ENCODE measurements around the gene PHTF1.

The PHTF1 gene

DNA sequence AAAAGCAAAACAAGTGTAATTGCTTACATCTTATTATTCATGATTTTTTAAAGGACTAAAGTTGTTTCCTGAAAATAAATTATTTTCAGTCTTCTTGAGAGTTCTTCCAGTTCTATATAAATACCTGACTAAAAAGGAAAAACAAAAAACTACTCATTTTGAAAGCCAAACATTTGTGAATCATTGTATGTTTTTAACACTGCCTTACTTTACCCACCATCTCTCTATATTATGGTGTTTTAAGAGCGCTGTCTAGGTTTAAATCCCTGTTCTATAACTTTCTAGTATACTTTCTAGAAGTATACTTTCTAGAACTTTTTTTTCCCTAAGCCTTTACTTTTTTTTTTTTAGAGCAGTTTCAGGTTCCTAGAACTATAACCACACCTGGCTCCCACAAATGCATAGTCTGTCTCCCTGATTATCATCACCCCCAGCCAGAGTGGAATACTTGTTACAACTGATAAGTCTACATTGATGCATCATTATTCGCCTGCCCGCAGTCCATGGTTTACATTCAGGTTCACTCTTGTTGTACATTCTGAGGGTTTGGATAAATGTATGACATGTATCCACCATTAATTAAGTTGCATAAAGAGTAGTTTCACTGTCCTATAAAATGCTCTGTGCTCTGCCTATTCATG, 43.2 kb upstream of the PHTF1 start:
- TF ChIP-seq ARNTL (CRISPR knock-in tag; IDR thresholded peaks at IDR 0.05; ENCODE audit: borderline replicate concordance, low read depth), result no peak
- TF ChIP-seq GLIS3 (CRISPR knock-in tag; IDR thresholded peaks at IDR 0.05), result no peak
- TF ChIP-seq ZNF70 (CRISPR knock-in tag; IDR thresholded peaks at IDR 0.05), result no peak
- TF ChIP-seq ZNF565 (CRISPR knock-in tag; conservative IDR thresholded peaks at IDR 0.05; ENCODE audit: low read depth), result no peak
- no peak for TF ChIP-seq SNAI2 (CRISPR knock-in tag; IDR thresholded peaks at IDR 0.05)
- no peak for TF ChIP-seq TSHZ2 (CRISPR knock-in tag; IDR thresholded peaks at IDR 0.05)
- TF ChIP-seq RARB (CRISPR knock-in tag; IDR thresholded peaks at IDR 0.05), result no peak
- no peak for TF ChIP-seq BACH2 (CRISPR knock-in tag; IDR thresholded peaks at IDR 0.05; ENCODE audit: borderline replicate concordance)
- ATAC-seq, result no peak

DNA sequence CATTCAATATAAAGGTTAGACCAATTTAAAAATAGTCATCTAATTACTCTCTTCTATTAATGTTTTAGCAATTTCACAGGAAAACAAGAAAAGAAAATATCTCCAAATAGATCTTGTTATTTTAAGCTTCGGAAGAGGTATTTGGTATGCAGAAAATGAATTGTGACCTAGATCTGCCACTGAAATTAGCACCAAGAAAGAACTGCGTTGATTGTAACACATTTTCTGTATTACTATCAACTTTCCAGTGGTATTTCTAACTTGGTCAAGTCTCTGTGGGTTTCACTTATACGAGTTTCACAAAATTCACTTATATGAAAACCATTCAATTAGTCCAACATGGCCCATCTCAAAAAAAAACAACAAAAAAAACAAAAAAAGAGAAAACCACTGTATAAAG, 41.2 kb upstream of the PHTF1 start:
- no peak for ATAC-seq
- no peak for TF ChIP-seq ESRRG (CRISPR knock-in tag; IDR thresholded peaks at IDR 0.05)
- TF ChIP-seq ZNF8 (CRISPR knock-in tag; IDR thresholded peaks at IDR 0.05), result no peak
- no peak for TF ChIP-seq TOX (CRISPR knock-in tag; IDR thresholded peaks at IDR 0.05; ENCODE audit: borderline replicate concordance)
- TF ChIP-seq ARNTL (CRISPR knock-in tag; IDR thresholded peaks at IDR 0.05; ENCODE audit: borderline replicate concordance, low read depth), result no peak
- TF ChIP-seq, protein P1, sequence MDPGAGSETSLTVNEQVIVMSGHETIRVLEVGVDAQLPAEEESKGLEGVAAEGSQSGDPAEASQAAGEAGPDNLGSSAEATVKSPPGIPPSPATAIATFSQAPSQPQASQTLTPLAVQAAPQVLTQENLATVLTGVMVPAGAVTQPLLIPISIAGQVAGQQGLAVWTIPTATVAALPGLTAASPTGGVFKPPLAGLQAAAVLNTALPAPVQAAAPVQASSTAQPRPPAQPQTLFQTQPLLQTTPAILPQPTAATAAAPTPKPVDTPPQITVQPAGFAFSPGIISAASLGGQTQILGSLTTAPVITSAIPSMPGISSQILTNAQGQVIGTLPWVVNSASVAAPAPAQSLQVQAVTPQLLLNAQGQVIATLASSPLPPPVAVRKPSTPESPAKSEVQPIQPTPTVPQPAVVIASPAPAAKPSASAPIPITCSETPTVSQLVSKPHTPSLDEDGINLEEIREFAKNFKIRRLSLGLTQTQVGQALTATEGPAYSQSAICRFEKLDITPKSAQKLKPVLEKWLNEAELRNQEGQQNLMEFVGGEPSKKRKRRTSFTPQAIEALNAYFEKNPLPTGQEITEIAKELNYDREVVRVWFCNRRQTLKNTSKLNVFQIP (CRISPR knock-in tag; IDR thresholded peaks at IDR 0.05; ENCODE audit: borderline replicate concordance, low read depth), result no peak
- TF ChIP-seq ZFP3 (CRISPR knock-in tag; IDR thresholded peaks at IDR 0.05), result no peak
- TF ChIP-seq CSRNP3 (CRISPR knock-in tag; IDR thresholded peaks at IDR 0.05), result no peak
- TF ChIP-seq PATZ1 (CRISPR knock-in tag; IDR thresholded peaks at IDR 0.05; ENCODE audit: borderline replicate concordance), result no peak

GRCh38 chr1:113797472-113797871, 38.2 kb upstream of the PHTF1 start:
- no peak for ATAC-seq
- no peak for TF ChIP-seq RARB (CRISPR knock-in tag; IDR thresholded peaks at IDR 0.05)
- TF ChIP-seq TSHZ2 (CRISPR knock-in tag; IDR thresholded peaks at IDR 0.05), result no peak
- no peak for TF ChIP-seq PATZ1 (CRISPR knock-in tag; IDR thresholded peaks at IDR 0.05; ENCODE audit: borderline replicate concordance)
- no peak for TF ChIP-seq CSDC2 (CRISPR knock-in tag; IDR thresholded peaks at IDR 0.05)
- TF ChIP-seq TOX (CRISPR knock-in tag; IDR thresholded peaks at IDR 0.05; ENCODE audit: borderline replicate concordance), result no peak
- TF ChIP-seq ARNTL (CRISPR knock-in tag; IDR thresholded peaks at IDR 0.05; ENCODE audit: borderline replicate concordance, low read depth), result no peak
- TF ChIP-seq ZNF565 (CRISPR knock-in tag; conservative IDR thresholded peaks at IDR 0.05; ENCODE audit: low read depth), result no peak
- no peak for TF ChIP-seq PPARA (CRISPR knock-in tag; IDR thresholded peaks at IDR 0.05; ENCODE audit: borderline replicate concordance)
- no peak for TF ChIP-seq CREB5 (CRISPR knock-in tag; IDR thresholded peaks at IDR 0.05; ENCODE audit: low read depth)
